ENCODE measurements around the gene ADARB1. TPM values are rescaled to one million over a fixed set of nuclear protein-coding genes. Genes with fewer than 3 reads are reported as not detected.

ADARB1 gene
- total and polyA plus RNA-seq, 2 of the 4 experiments (the other 2 are of a cell fraction) = 39.8 to 47.3 TPM

DNA sequence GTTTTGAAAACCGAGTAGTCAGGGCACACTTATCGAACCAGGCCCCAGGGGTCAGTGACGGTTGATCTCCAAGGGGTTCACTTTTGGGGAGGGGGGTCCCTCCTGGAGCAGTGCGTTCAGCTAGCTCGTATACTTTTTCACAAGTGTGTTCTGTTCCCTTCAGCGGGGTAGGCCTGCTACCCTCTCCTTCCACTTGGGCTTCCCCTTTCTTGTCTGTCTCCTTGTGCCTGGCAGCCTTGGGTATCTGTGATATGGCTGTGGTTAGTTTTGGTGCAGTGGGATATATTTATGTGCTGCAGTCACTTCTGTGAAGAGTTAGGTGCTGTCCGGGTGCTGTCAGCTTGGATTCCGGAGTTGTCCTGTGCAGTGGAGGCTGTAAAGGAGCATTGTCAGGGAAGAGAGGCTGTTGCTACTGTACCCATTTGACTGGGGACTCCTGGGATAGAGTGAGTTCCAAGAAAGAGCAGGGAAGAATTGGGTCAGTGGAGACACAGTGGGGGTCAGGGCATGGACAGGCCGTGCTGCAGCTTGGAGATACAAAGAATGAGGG lies 29.7 kb downstream of the ADARB1 start:
- peaks cover 15 to 92% of the 10 kb centered on the region in 2 experiments for H3K79me1 ChIP-seq (ENCODE audit: low read depth in 1 of 2, low read length in 2 of 2)
- no TSS peak for BruUV-seq (replicated peaks)
- ChIA-PET CTCF (interaction anchor here (0.6 kb wide), 1 partner anchor 27 kb away, joined by 3 read pairs; no protein-coding TSS in a partner anchor), POLR2A (ENCODE audit: unreplicated experiment) (no interaction called here)
- H4K20me1 ChIP-seq (ENCODE audit: insufficient read depth, low read length) = peaks cover 100% of the 10 kb centered on the region
- H2AK5ac ChIP-seq (ENCODE audit: low read depth, low read length) = no peak overlapping the region
- H3K4ac ChIP-seq (ENCODE audit: low read depth, low read length) = no peak overlapping the region
- H4K5ac ChIP-seq (ENCODE audit: low read depth, low read length) = no peak overlapping the region
- H3K9ac ChIP-seq (ENCODE audit: low read depth, low read length) = no peak overlapping the region
- peak overlapping the region; percentile 64 for H3K14ac ChIP-seq (replicated peaks; ENCODE audit: low read depth, low read length)
- H3K4me2 ChIP-seq (ENCODE audit: low read depth, low read length) = no peak overlapping the region
- WGBS, 2 experiments (ENCODE audit: extremely low coverage in 2 of 2, insufficient read length in 1 of 2) = 100% methylated on average over 1 of the region's 9 CpGs; no CpG with 5 or more reads in 1 of the 2 experiments
- no peak overlapping the region for H3K27ac ChIP-seq (ENCODE audit: insufficient read depth, low read length)
- in situ Hi-C loops (cut with MboI; ENCODE audit: low sequenced_read_pairs) = loop anchor here (25.0 kb wide), 1 partner anchor 292 kb away; the partner anchor contains the start of genes SUMO3 and UBE2G2
- peaks cover 27% of the 10 kb centered on the region for H3K9me1 ChIP-seq (ENCODE audit: insufficient read depth, low read length)
- no peak overlapping the region for H2BK5ac ChIP-seq (ENCODE audit: low read depth, low read length, poor library complexity, severe bottlenecking)
- peaks cover 24% of the 10 kb centered on the region for H3K4me1 ChIP-seq (ENCODE audit: control insufficient read depth, insufficient read depth, low read length)
- no peak overlapping the region for H2AK9ac ChIP-seq (replicated peaks; ENCODE audit: low read depth, low read length, poor library complexity)
- H2BK120ac ChIP-seq (ENCODE audit: low read depth, low read length) = no peak overlapping the region
- intact Hi-C loops (cut with micrococcal nuclease) = no loop called here
- no peak overlapping the region for H2BK20ac ChIP-seq (ENCODE audit: low read depth, low read length)
- H4K91ac ChIP-seq (ENCODE audit: insufficient read depth, low read depth, low read length) = no peak overlapping the region
- H3K9me3 ChIP-seq (ENCODE audit: control insufficient read depth, insufficient read depth, low read length) = no peaks in the 10 kb centered on the region
- H3K18ac ChIP-seq (ENCODE audit: low read depth, low read length) = no peak overlapping the region
- no peak overlapping the region for H3K4me3 ChIP-seq (ENCODE audit: insufficient read depth, low read depth, low read length)
- no peak overlapping the region for H2BK15ac ChIP-seq (ENCODE audit: low read depth, low read length)
- ATAC-seq (ENCODE audit: low read depth) (no peak), DNase-seq (no peak)
- dilution Hi-C loops (cut with HindIII; ENCODE audit: low sequenced_read_pairs, unreplicated experiment) = no loop called here
- H3K27me3 ChIP-seq (ENCODE audit: control insufficient read depth, insufficient read depth, low read length) = no peaks in the 10 kb centered on the region
- TF ChIP-seq FOS (IDR thresholded peaks at IDR 0.05; ENCODE audit: low read depth, low read length) = no peak
- TF ChIP-seq RCOR1 (IDR thresholded peaks at IDR 0.05; ENCODE audit: insufficient replicate concordance, low read length) = no peak
- no peak for TF ChIP-seq CEBPB (IDR thresholded peaks at IDR 0.05; ENCODE audit: low read depth, low read length)
- no peak for TF ChIP-seq POLR2A (IDR thresholded peaks at IDR 0.05; ENCODE audit: low read depth, low read length)
- TF ChIP-seq, protein P1, sequence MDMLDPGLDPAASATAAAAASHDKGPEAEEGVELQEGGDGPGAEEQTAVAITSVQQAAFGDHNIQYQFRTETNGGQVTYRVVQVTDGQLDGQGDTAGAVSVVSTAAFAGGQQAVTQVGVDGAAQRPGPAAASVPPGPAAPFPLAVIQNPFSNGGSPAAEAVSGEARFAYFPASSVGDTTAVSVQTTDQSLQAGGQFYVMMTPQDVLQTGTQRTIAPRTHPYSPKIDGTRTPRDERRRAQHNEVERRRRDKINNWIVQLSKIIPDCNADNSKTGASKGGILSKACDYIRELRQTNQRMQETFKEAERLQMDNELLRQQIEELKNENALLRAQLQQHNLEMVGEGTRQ (IDR thresholded peaks at IDR 0.05; ENCODE audit: low read depth, low read length) = no peak
- no peak for TF ChIP-seq RAD21 (IDR thresholded peaks at IDR 0.05; ENCODE audit: low read length)
- TF ChIP-seq RFX5 (IDR thresholded peaks at IDR 0.05; ENCODE audit: low read depth, low read length) = no peak
- TF ChIP-seq BHLHE40 (IDR thresholded peaks at IDR 0.05; ENCODE audit: low read depth, low read length) = no peak
- TF ChIP-seq CHD1 (IDR thresholded peaks at IDR 0.05; ENCODE audit: low read depth, low read length) = no peak
- TF ChIP-seq SMC3 (IDR thresholded peaks at IDR 0.05; ENCODE audit: low read depth, low read length) = no peak
- TF ChIP-seq, protein P2, sequence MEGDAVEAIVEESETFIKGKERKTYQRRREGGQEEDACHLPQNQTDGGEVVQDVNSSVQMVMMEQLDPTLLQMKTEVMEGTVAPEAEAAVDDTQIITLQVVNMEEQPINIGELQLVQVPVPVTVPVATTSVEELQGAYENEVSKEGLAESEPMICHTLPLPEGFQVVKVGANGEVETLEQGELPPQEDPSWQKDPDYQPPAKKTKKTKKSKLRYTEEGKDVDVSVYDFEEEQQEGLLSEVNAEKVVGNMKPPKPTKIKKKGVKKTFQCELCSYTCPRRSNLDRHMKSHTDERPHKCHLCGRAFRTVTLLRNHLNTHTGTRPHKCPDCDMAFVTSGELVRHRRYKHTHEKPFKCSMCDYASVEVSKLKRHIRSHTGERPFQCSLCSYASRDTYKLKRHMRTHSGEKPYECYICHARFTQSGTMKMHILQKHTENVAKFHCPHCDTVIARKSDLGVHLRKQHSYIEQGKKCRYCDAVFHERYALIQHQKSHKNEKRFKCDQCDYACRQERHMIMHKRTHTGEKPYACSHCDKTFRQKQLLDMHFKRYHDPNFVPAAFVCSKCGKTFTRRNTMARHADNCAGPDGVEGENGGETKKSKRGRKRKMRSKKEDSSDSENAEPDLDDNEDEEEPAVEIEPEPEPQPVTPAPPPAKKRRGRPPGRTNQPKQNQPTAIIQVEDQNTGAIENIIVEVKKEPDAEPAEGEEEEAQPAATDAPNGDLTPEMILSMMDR (conservative IDR thresholded peaks at IDR 0.05; ENCODE audit: low read depth, low read length) = no peak
- TF ChIP-seq MXI1 (IDR thresholded peaks at IDR 0.05; ENCODE audit: borderline replicate concordance, low read depth, low read length) = no peak
- no peak for TF ChIP-seq ELK1 (IDR thresholded peaks at IDR 0.05; ENCODE audit: borderline replicate concordance, low read depth, low read length)
- TF ChIP-seq NFE2L2 (IDR thresholded peaks at IDR 0.05; ENCODE audit: low read depth, low read length) = no peak
- no peak for TF ChIP-seq MAZ (IDR thresholded peaks at IDR 0.05; ENCODE audit: borderline replicate concordance, low read depth, low read length)
- no peak for TF ChIP-seq MAFK (IDR thresholded peaks at IDR 0.05; ENCODE audit: low read depth, low read length)
- peaks cover 9% of the 10 kb centered on the region for H3K36me3 ChIP-seq (ENCODE audit: control insufficient read depth, insufficient read depth, low read length)
- H3K23ac ChIP-seq (ENCODE audit: low read depth, low read length) = 0 out of 2 replicates have a peak overlapping the region, but pooled peaks have one; percentile 42
- no peak overlapping the region for H4K8ac ChIP-seq (ENCODE audit: low read depth in 2 of 2, low read length in 2 of 2)
- no peak overlapping the region for H2AFZ ChIP-seq (replicated peaks; ENCODE audit: low read length, poor library complexity)
- no peak overlapping the region for H3K56ac ChIP-seq (ENCODE audit: extremely low read depth, insufficient read depth, low read length)

Data from IMR-90 (cell line).